ENCODE measurements around the gene NGEF.

DNA sequence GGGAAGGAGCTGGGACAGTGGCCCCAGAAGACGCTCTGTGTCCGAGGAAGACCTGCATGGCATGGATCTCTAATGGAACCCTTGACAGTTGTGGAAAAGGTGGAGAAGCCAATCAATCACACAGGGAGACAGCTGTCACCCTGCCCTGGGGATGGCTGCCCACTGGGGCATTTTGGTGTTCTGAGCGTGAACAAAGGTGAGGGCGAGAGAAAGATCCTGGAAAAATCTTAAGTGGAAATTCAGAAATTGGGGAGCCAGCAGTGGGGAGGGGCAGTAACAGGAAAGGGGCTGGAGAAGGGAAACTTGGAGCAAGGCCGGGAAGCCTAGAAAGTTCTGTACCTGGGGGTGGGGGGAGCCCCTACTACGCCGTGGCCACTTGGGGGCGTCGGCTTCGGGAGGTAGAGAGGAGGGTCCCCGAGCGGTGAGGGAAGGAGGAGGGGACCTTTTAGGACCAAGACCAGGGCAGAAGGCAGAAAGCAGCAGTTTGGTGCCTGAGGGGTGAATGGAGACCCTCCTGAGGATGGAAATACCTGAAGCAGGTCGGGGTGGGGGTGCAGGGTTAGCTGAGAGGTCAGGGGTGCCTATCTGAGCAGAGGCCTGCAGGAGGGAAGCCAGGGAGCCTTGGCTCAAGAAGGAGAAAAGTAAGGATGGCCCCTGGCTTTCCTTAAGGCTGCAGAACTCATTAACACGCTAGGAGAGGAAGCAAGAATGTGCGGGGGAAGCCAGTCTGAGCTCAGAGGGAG, 30.0 kb downstream of the NGEF start:
- no peak for TF ChIP-seq SUZ12 (IDR thresholded peaks at IDR 0.05; ENCODE audit: extremely low read depth, insufficient read depth, insufficient read length)
- no peak for TF ChIP-seq YY1 (IDR thresholded peaks at IDR 0.05; ENCODE audit: insufficient read depth, insufficient read length)
